SK-N-MC (cell line): ENCODE results near the gene IFNGR1.
"Not testable (repeated sequence)": the region's sequence is repeated elsewhere in the genome, so short reads cannot be mapped to it uniquely, and the experiment has no call there.

Experiments used
- DNase-seq: peaks from one replicate; pipeline ENCODE4 v3.0.0-alpha.2; 2011; ENCODE audit warnings: low read depth, low spot score
- H3K27ac ChIP-seq: fragments of 200-600 bp; sonication (generic); 2 replicates; pipeline ENCODE4 v1.5.1; 2016; ENCODE audit warnings: mixed run types
- H3K36me3 ChIP-seq: fragments of 200-600 bp; sonication (generic); 2 replicates; pipeline ENCODE4 v1.6.1; 2017; ENCODE audit warnings: antibody characterized with exemption, low read length, mixed read lengths; ENCODE audit not compliant: insufficient read depth
- H3K4me3 ChIP-seq: fragments of 200-600 bp; sonication (generic); 2 replicates; pipeline ENCODE4 v1.5.1; 2016
- H3K9ac ChIP-seq: fragments of 200-600 bp; sonication (generic); 2 replicates; pipeline ENCODE4 v1.8.0; 2017; ENCODE audit warnings: mixed run types, mixed read lengths; ENCODE audit not compliant: insufficient read length
- H3K9me3 ChIP-seq: fragments of 200-600 bp; sonication (generic); 2 replicates; pipeline ENCODE4 v1.6.1; 2017; ENCODE audit warnings: low read depth, mild to moderate bottlenecking, antibody characterized with exemption, low read length, moderate library complexity, mixed read lengths
- EZH2 ChIP-seq: fragments of 200-600 bp; sonication (generic); IDR thresholded peaks from one replicate; pipeline ENCODE4 v1.6.1; 2017; ENCODE audit warnings: antibody characterized with exemption
- FOXP2 ChIP-seq: optimal IDR thresholded peaks from 2 replicates; pipeline ENCODE3; 2011; ENCODE audit warnings: mild to moderate bottlenecking, moderate library complexity; ENCODE audit not compliant: insufficient read depth; ENCODE audit errors: extremely low read length, control extremely low read depth
- POLR2AphosphoS5 ChIP-seq: IDR thresholded peaks from 2 replicates; pipeline ENCODE4 v1.6.1; 2012; ENCODE audit warnings: mild to moderate bottlenecking, low read depth, low read length, borderline replicate concordance

The IFNGR1 gene

DNA sequence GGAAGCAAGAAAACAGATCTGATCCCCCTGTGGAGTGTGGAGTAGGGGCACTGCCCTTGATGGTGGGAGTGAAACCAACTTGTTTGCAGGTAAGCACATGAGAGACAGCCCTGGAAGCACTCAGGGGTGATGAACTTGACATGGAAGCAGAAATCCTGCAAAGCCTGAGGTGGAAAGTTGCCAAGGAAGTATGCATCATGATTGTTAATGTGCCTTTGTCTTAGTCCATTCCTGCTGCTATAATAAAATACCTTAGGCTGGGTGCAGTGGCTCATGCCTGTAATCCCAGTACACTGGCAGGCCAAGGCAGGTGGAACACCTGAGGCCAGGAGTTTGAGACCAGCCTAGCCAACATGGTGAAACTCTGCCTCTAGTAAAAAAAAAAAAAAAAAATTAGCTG lies 40.2 kb upstream of the IFNGR1 start:
- no peaks in the 10 kb centered on the region for H3K9me3 ChIP-seq
- TF ChIP-seq FOXP2 (no peak), EZH2 (no peak), POLR2AphosphoS5 (no peak)
- H3K36me3 ChIP-seq = no peaks in the 10 kb centered on the region
- DNase-seq = no peak
- no peak overlapping the region for H3K4me3 ChIP-seq
- H3K27ac ChIP-seq = no peak overlapping the region
- H3K9ac ChIP-seq = no peak overlapping the region

DNA sequence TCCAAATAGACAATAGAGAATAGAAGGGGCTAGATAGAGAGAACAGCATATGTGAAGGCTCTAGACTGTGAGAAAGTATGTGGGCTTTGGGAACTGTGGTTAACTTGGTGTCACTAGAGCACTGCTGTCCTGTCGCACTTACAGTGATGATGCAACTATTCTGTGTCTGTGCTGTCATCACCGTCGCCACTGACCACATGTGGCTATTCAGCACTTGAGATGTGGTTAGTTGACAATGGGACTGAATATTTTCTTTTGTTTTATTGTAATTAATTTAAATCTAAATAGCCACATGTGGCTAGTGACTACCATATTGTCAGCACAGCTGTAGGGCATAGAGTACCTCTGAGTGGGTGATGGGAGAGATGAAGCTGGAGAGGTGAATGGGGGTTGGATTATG lies 39.0 kb upstream of the IFNGR1 start:
- Histone ChIP-seq H3K9me3 (no peaks in the 10 kb centered on the region), H3K27ac (no peak overlapping the region), H3K4me3 (no peak overlapping the region), H3K9ac (no peak overlapping the region), H3K36me3 (no peaks in the 10 kb centered on the region)
- TF ChIP-seq FOXP2 (no peak), POLR2AphosphoS5 (no peak), EZH2 (no peak)
- DNase-seq = no peak

DNA sequence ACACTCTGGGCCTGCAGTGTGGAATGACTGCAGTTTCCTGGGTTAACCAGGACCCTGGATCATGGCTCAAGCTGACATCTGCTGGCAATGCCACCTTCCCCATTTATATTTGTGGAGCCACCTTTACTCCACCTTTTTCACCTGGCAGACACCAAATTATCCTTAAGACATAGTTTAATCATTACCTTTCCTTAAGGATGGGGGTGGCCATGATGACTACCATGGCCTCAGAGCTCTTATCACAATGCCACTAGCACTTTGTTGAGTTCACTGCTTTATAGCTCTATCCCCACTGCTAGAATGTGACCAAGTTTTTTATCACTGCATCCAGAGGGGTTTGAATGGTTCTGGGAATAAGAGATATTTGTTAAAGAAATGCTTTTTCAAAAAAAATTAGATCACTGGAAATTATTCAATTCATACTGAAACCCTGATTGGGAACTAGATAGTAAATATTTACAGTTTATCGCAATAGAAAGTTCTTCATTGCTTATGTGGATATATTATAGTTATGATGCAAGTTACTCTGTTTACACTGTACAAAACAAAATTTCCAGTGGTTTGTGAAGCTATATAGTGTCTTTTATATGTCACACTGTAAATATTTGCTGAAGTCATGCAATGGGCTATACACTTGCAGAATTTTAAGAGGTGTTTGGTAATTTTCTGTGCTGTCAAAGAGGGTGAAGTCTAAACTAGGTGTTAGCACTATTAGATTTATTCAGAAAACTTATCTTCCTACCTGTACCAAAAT lies 37.3 kb upstream of the IFNGR1 start:
- Histone ChIP-seq H3K27ac (no peak overlapping the region), H3K36me3 (no peaks in the 10 kb centered on the region), H3K9me3 (no peaks in the 10 kb centered on the region), H3K4me3 (no peak overlapping the region), H3K9ac (no peak overlapping the region)
- no peak for TF ChIP-seq POLR2AphosphoS5
- no peak for TF ChIP-seq FOXP2
- no peak for TF ChIP-seq EZH2
- no peak for DNase-seq

DNA sequence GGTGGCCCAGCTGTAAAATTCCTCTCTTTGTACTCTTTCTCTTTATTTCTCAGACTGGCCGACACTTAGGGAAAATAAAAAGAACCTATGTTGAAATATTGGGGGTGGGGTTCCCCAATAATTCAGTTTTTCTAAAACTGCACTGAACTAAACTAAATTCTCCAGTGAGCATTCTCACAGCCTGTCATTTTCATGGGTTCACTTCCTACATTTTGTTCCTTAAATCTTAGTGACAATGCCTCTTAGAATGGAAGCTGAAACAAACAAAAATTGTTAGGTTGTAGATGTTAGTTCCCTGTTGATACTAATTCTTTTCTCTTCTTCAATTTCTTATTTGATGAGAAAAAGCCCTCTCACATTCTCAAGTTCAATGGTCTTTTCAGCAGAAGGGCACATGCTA lies 35.8 kb upstream of the IFNGR1 start:
- Histone ChIP-seq H3K36me3 (no peaks in the 10 kb centered on the region), H3K9ac (no peak overlapping the region), H3K27ac (no peak overlapping the region), H3K9me3 (no peaks in the 10 kb centered on the region), H3K4me3 (no peak overlapping the region)
- TF ChIP-seq POLR2AphosphoS5 (no peak), EZH2 (no peak), FOXP2 (no peak)
- no peak for DNase-seq

DNA sequence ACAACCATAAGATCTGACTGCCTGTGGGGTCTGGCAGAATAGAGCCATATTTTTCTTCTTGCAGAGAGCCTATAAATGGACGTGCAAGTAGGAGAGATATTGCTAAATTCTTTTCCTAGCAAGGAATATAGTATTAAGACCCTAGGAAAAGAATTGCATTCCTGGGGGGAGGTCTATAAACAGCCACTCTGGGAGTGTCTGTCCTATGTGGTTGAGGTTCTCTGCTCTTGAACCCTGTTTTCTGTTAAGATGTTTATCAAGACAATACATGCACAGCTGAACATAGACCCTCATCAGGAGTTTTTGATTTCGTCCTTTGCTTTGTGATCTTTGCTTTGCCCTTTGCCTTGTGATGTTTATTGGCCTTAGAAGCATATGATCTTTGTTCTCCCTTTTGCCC lies 35.2 kb upstream of the IFNGR1 start:
- not testable (repeated sequence) for H3K4me3 ChIP-seq, H3K9ac ChIP-seq, DNase-seq, H3K36me3 ChIP-seq, H3K9me3 ChIP-seq, H3K27ac ChIP-seq

DNA sequence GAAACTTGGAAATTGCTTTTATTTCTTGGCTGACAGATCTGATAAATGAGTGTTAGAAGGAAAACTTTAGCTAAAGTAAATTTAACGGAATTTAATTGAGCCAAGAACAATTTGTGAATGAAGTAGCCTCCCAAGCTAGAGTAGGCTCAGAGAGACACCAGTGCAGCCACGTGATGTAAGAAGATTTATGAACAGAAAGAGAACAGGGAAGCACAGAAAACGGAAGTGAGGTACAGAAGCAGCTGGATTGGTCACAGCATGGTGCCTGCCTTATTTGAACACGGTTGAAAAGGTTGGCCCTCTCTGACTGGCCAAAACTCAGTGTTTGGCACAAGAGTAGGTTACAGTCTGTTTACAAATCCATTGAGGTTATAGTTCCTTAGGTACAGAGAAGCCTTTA lies 29.5 kb upstream of the IFNGR1 start:
- no peak overlapping the region for H3K9ac ChIP-seq
- H3K4me3 ChIP-seq = no peak overlapping the region
- no peak for DNase-seq
- no peaks in the 10 kb centered on the region for H3K36me3 ChIP-seq
- no peak for TF ChIP-seq EZH2
- no peak for TF ChIP-seq POLR2AphosphoS5
- no peak for TF ChIP-seq FOXP2
- H3K9me3 ChIP-seq = no peaks in the 10 kb centered on the region
- no peak overlapping the region for H3K27ac ChIP-seq

DNA sequence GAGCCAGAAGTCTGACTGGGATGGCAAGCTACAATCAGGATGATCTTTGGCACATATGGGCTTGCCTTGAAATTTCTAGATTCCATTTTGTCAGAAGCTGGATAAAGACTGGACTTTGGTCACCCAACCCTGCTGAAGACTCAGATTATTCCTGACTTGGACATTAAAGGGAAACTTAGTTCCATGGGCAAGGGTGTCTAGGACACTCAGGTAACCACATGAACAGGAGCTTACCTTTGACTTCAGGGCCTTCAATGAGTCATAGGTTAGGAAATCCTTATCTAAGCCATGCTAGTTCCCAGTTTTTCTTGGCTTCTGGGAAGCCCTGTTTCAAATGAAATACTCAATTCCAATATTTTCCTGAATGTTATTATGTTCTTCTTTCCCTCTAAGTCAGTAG lies 28.5 kb upstream of the IFNGR1 start:
- Histone ChIP-seq H3K4me3 (no peak overlapping the region), H3K9ac (no peak overlapping the region), H3K27ac (no peak overlapping the region), H3K36me3 (no peaks in the 10 kb centered on the region), H3K9me3 (no peaks in the 10 kb centered on the region)
- no peak for DNase-seq
- TF ChIP-seq POLR2AphosphoS5 (no peak), EZH2 (no peak), FOXP2 (no peak)

DNA sequence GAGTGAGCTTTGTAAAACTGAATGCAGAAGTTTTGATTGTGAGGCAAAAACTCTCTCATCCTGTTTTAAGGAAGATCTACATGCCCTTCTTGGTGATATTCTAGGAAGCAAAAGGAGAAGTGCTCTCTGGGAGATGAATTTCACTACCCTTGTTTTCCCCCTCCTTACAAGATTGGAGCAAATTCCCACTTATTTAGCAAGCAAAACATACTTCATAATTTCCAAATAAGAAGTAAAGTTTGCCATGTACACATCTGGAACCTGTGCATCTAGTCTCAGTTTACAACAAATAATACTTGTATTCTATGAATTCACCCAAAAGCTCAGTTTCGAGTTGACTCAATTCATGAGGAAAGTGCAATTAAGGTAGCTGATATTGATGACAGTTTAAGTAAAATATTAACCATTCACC lies 27.6 kb upstream of the IFNGR1 start:
- Histone ChIP-seq H3K27ac (no peak overlapping the region), H3K9me3 (no peaks in the 10 kb centered on the region), H3K4me3 (no peak overlapping the region), H3K36me3 (no peaks in the 10 kb centered on the region), H3K9ac (no peak overlapping the region)
- DNase-seq = no peak
- TF ChIP-seq EZH2 = no peak

DNA sequence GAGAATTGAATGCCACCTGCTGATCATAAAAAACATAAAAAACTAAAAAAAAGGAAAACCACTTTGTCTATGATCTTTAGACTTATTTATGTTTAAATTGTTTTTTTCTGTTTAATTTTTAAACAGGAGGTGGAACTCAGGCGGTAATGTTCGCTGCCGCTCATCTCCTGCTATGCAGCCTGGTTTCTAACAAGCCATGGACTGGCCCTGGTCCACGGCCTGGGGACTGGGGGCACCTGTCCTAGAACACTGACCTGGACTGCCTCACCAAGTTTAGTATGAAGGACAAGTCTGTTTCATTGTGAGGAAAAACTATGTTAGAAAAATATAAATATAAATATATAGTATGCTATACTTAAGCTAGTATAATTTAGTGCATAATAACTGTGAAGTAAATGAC lies 27.0 kb upstream of the IFNGR1 start:
- Histone ChIP-seq H3K4me3 (no peak overlapping the region), H3K36me3 (no peaks in the 10 kb centered on the region), H3K9me3 (no peaks in the 10 kb centered on the region), H3K9ac (no peak overlapping the region), H3K27ac (no peak overlapping the region)
- DNase-seq = no peak
- no peak for TF ChIP-seq POLR2AphosphoS5
- no peak for TF ChIP-seq FOXP2
- no peak for TF ChIP-seq EZH2
